Astrocyte of the hippocampus (primary cell): Measurements from ENCODE around the gene TP73.

ENCODE experiments used
- DNase-seq: peaks from one replicate; pipeline ENCODE4 v3.0.0; 2011; ENCODE audit warnings: low read depth, low spot score

TP73 gene

DNA sequence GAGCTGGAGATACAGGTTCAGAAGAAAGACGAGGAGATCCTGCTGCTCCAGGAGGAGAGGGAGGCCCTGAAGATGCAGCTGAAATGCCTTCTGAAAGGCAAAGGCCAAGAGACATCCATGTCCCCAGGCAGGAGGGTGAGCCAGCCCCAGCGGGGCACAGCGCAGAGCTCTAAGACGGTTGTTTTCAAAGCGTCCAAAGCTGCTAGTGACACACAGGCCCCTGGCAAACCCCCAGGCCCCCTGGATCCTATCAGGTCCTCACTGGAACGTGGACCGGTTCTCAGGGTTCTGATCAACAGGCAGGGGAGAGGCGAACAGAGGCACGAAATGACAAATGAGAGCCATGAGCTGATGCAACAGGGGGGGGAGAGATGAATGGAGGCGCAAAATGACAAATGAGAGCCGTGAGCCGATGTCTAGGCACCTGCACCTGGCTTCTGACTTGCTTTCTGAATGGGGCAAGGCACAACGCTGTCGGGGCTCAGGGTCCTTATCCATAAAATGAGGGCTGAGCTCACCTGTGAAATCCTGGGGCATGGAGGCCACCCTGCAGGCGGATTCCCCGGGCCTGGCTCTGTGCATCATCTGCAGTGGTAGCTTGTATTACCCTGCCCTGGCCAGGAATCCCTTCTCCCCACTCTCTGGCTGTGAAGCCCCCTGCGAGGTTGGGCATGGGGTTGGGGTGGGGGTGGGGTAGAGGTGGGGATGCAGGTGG is 109.1 kb downstream of the TP73 start:
- DNase-seq, result no peak

DNA sequence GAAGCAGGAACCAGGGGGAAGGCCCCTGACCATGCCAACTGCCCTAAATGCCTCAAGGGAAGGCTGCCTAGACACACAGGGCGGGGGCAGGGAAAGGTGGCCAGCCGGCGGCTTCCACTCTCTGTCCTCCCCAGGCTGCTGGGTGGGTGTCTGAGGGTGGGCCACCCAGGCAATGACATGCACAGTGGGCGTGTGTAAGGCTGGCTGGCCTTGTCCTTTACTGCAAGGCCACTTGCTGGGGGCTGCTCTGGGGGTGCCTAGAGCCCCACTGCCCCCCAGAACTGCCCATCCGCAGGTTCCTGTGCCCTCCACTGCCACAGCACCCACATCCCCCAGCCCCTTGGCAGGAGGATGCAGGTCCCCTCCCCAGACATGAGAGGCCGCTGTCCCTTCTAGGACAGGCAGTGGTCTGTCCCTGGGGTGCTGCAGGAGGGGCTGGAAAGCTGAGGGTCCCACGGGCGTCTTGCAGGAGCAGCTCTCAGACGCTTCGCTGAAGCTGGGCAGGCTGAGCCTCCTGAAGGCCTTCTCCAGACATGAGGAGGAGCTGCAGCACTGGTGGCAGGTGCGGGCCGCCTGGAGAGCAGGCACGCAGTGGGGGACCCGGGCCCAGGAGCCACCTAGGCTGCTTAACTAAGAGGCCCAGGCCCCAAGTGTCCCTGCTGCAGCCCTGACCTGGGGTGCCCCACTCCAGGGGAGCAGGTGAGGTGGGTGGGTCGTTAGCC is 110.0 kb downstream of the TP73 start:
- DNase-seq, result no peak

DNA sequence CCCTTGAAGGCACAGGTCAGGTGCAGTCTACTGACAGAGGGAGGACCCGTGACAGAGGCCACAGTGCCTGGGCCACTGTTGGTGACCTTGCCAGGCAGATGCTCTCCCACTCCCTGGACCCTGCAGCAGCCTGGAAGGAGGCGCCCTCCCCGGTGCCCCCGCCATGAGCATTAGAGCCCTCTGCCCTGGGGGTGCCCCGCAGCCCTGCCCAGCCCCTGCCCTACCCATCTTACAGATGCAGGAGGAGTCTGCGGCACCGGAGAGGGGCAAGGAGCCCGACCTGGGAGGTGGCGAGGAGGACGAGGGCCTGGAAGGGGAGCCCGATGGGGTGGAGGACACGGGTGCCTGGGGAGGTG is 110.5 kb downstream of the TP73 start:
- no peak for DNase-seq

DNA sequence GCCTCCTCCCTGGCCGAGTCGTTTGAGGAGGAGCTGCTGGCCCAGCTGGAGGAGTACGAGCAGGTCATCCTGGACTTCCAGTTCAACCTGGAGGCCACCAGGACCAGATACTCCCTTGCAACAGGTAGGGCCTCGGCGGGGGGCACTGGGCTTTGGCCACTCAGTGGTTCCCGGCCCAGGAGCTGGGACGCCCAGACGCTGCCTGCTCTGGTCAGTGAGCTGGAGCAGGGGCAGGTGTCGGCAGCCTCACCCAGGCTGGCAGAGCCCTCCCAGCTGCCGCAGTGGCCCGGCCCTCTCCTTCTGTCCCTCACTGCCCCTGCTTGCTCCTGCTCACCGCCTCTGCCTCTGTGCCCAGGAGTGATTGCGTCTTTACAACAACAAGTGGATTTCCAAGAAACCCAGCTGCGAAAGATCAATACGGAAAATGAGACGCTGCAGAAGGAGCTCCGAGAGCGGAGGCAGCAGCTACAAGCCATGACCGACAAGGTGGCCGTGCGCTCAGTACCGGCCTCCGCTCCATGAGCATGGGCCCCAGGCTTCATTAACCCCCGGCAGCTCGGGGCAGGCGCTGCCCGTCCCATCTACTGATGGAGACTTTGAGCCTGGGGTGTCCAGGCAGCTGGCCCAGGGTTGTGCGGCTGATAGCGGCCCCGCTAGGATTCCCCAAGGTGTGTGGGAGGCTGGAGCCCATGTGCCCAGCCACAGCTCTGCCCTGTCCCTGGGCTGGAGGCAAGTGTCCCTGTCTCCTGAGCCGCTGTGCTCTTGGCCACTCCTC is 111.2 kb downstream of the TP73 start:
- DNase-seq, result no peak

DNA sequence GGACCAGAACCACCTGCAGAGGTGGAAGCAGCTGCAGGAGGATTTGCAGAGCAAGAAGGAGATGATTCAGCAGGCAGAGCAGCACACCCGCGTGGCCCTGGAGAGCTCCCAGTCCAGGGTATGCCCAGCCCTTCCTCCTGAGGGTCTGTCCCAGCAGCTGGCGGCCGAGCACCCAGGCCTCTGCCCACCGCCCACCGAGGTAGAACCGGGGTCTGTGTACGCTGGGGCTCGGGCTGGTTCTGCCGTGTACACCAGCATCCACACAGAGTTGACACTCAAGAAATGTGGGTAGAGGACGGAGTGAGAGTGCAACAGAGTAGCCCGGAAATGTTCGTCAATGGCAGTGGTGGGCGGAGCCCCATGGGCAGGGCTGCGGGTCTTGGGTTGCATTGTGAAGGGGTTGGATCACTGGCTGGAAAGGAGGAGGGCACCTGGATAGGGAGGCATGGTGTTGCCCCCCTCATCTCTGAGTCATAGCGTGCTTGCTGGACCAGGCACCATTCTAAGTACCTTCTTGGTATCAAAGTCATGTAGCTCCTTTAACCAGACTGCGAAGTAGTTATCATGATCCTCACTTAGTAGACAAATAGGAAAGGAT is 115.1 kb downstream of the TP73 start:
- no peak for DNase-seq

DNA sequence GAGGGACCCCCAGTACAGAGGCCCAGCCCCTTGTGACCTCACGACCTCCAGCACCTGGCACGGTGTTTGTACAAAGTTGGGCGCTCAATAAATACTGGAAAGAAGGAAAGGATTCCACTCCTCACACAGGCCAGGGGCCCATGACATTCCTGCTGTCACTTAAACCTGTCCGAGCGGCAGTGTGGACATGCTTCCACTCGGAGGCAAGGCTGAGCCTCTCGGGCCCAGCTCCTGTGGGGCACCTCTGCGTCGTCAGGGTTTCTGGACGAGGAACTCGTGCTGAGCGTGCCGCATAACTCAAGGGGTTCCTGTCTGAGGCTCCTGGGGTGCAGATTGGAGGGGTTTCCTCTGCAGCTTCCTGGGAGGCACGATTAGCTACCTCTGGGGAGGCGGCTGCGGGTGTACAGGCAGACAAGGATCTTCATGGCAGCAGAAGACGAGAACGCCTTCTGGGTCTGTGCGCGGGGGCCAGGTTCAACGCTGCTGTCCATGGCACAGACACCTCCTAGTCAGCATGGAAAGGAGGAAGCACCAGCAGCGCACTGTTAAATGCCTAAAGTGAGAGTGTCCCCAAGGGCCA is 116.6 kb downstream of the TP73 start:
- no peak for DNase-seq

DNA sequence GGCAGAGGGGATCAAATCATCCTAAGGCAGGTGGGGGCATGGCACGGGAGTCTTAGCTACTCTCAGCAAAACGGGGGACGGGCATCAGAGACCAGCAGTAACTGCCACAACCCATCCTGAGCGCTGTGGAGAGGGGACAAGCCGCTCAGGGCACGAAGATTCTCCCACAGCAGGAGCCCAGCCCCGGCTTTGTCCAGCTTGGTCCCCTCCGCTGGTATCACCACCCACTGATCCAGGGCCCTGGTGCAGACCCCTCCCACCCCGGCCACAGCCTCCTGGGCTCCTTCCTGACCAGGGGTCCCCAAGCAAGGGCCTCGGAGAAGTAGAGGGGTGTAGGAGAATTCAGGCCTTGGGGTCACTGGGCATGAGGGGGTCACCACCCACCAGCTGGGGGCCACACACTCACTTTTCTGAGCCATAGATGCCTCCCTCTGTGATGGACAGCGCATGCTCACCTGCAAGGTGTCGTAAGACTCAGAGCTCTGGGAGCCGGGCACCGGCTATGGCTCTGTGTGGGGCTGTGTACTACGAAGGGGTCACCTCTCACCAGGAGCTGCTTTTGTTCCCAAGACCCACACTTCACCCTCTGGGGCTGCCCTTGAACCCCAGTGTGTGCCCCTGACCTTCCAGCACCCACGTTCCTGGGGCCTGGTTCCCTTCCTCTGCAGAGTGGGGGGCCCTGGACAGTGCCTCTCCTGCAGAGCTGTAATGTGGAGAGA is 117.9 kb downstream of the TP73 start:
- DNase-seq, result no peak

DNA sequence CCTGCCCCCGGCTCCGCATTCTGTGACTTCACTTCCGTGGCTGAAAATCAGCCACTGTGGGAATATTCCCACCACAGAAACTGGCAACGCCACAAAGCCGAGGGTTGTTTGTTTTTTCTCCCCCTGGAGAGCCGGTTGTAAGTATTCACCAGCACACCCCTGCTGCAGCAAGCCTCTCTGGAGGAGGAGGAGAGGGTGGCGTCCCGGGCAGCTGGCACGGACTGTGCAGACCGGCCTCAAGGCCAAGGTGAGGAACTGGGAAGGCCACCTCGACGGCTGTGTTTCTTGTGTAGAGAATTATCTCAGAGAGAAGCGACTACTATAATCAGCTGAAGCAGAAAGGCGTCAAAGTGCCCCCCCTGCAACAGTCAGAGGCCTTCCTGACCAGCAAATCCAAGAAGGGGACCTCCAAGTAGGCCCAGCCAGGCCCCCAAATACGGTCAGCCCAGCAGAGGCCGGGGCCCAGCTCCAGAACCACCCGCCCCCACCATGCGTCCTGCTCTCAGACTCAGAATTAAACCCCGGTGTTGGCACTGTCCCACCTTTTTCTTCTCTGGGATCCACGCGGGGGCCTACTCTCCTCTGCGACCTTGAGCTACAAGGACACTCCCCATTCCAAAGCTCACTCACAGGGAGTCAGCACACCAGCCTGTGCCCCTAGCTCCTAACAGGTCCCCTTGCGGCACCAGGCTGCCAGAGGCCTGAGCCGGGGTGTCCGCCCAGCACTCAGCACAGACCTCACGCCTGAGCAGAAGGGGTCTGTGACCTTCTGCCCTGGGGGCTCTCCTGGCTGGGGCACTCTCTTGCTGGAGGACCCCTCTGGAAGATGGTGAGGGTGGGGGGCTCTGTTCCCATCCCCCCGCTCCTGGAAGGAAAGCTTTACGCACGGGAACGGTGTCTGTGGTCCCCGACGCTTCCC is 119.1 kb downstream of the TP73 start:
- DNase-seq, result no peak

DNA sequence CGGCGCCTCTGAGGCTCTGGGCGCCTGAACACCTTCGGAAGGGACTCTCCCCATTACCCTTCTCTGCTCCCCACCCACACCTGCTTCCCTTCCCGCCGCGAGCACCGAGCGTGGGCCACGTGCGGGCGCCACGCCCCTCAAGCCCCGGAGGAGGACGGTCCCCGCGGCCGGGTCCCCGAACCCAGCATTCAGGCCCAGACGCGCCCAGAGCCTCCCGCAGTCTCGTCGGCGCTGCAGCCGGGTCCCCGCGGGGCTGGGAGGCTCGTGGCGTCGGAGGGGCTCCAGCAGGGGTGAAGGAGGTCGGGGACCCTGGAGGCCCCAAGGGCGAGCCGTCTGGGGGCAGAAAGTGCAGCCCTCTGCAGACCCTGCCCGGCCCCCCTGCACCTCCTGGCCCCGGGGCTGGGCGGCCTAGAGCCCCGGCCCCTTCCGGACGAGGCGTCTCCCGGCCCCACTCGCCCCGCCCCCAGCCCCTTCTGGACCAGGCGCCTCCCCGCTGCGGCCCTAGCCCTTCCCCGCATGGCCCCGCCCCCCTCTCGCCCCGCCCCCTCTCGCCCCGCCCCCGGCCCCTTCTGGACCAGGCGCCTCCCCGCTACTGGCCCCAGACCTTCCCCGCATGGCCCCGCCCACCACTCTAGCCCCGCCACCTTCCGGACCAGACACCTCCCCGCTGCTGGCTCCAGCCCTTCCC is 119.9 kb downstream of the TP73 start:
- peak; percentile 91 for DNase-seq

DNA sequence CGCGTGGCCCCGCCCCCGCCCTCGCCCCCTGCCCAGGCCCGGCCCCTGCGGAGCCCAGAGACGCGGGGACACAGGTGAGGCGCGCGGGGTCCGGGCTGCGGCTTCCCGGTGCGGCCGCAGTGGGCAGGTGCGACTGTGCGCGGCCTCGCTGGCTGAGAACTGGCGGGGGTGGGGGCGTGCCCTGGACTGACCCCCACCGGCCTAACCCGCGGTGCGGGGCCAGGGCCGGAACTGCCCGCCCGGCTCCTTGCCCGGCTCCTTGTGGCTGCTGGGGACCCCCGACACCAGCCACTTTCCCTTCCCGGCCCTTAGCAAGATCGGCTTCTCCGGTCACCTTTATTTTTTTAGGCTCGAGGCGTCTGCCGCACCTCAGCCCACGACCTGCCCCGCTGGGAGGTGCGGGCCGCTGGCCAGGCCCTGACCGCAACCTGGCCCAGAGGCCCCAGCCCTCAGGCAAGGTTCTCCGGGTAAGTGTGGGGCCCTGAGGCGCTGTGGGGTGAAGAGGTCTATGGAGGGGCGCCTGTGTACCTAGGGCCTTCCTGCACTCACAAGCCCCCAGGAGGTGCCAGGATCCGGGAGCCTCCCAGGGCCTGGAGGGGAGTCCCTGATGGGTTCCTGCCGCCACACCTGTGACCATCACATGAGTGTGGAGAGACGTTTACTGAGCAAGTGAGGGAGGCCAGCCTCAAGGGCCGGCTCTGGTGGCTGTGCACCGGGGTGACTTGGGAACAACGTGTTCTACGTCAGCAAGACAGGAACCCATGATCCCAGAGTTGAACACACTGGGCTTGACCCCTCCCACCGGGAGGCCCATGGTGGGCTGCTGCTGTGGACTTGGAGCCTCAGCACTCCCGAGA is 120.6 kb downstream of the TP73 start, which contains the start of gene SMIM1:
TSS of gene SMIM1 (plus strand) at position 35 of the 857 bp plus-strand sequence. CDS start 2,625 bp downstream, outside the sequence.
- peak; percentile 21 for DNase-seq

DNA sequence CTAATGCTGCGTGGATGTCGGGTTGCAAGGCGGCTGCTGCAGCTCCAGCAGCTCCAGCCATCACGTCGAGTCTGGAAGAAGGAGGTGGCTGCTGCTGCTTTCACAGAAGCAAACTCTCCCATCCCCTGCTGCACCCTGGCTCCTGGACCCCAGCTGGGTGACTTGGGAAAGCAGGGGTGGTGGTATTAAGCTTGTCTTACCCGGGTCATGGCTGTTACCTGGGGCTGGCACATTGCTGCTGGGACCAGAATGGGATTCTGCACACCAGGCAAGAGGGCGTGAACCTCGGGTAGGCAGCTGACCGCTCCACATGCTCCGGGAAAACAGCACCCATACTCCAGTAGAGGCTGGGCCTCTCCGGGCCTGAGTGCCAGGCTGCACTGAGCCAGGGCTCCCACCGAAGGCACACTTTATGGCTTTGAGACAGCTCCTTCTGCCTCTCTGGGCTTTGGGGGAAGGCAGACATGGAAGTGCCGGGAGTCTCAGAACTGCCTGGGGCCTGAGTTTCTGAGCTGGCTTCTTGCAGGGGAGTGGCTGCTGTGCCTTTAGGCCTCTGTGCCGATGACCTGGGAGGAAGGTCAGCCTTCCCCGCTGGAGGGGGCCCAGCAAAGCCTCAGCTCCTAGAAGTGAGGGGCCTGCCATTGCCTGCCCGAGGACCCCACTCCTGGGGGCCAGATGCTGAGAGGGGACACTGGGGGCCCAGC is 121.4 kb downstream of the TP73 start:
- no peak for DNase-seq

DNA sequence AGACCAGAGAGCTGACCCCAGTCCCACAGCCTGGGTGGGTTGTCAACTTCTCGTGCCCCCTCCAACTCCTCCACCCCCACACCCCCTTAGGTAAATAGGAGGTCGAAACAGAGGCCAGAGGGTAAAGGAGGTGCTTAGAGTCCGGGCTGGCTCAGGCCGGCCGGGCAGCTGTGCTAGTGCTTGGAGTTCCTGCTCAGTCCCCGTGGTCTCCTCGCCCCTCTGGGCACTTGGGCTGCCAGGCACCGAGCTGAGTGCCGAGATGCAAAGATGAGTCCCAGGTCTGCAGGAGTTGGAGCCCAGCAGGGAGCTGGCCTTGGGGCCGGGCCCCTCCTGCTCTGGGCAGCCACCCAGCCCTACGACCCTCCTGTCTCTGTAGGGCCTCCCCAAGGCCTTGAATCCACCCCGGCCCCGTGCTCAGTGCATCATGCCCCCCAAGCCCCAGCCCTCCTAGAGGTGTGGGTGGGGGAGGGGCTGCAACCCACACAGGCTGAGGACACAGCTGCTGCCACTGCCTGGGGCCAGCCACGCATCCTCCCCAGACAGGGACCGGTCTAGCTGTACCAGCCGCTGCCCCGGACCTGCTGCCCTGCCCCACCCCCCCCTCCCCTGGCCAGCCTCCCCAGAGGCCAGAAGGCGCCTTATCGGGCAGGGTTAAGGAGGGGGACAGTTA is 122.1 kb downstream of the TP73 start:
- no peak for DNase-seq

DNA sequence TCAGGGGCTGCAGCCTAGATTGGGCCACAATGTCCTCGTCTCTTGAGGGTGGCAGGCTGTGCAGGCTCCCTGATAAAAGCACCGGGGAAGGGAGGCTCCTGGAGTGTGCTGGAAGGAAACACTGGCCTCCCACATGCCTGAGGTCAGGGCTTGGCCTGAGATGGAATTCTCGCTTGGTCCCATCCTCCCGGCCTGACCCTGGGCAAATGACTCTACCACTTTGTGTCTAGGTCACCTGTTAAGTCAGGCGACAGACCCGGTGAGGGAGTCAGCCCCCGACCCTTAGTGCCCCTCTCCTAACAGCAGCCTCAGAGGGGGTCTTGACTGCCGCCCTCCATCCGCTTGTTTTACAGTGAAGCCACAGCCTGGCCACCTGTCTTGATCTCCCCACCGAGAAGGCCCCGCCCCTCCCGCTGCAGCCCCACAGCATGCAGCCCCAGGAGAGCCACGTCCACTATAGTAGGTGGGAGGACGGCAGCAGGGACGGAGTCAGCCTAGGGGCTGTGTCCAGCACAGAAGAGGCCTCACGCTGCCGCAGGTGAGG is 122.7 kb downstream of the TP73 start:
- peak; percentile 46 for DNase-seq

DNA sequence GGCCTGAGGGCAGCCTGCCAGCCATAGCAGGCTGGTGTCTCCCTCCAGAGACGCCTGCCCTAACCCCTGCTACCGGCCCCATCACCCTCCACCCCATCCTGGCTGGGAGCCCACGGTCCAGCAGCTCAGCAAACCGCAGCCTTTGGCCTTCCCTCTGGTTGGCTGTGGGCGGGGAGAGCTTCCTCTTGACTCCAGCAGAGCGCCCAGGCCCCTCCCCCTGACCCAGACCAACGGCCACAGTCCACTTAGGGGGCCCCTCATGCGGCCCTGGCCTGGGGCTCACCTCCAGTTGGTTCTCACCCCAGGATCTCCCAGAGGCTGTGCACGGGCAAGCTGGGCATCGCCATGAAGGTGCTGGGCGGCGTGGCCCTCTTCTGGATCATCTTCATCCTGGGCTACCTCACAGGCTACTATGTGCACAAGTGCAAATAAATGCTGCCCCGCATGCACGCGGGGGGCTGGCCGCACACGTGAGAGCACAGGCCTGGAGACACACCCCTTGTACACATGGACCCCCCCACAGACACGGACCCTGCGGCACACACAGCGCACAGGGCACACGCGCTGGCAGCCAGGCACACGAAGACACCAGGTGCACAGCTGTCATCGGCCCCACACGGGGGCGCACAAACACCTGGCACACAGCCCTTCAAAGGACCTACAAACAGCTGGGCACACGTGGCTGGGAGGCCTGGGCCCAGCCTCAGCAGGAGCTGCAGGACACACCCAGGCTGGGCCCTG is 123.3 kb downstream of the TP73 start:
- DNase-seq, result peak; percentile 84

DNA sequence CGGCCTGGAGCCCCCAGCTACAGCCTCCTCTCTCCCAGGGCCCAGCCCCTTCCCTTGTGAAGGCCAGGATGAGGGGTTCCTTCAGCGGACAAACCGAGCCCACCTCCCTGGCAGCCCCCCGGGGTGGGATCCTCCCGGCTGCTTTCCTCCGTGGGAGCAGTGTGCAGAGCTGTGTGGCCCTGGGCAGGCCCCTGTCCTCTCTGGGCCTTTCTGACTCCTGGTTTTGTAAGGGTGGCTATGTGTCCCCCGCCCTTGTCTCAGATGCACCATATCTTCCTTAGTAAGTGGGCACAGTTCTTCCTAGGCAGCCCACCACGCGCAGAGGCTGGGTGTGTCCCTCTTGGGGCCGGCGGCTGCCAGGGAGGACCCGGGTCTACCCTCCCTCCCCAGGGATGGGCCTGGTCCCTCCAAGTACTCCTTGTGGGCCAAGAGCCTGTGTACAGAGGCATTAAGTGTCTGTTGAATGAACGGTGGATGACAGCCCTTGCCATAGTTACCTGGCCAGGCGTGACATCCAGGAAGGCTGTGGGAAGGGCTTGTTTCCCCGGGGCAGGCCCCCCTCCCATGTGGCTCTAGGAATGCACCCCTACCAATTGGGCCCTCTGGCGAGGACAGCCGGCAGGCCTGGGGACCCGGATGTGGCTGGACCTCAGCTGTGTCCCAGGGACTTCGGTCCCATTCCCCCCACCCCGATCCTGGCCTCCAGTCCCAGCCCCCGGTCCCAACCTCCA is 124.1 kb downstream of the TP73 start:
- DNase-seq, result no peak
